ENCODE results near the gene EDDM3A. TPM values are rescaled to one million over a fixed set of nuclear protein-coding genes. Genes with fewer than 3 reads are reported as not detected.
"Not testable (repeated sequence)": the region's sequence is repeated elsewhere in the genome, so short reads cannot be mapped to it uniquely, and the experiment has no call there.

The EDDM3A gene
- total RNA-seq (not detected), polyA plus RNA-seq (ENCODE audit: insufficient read depth in 1 of 8, insufficient read length in 8 of 8, low replicate concordance in 1 of 8) (not detected)
- long read RNA-seq, donor 1: 0 reads
- long read RNA-seq, donor 2: 0 reads
- long read RNA-seq, donor 3: 0 reads
- long read RNA-seq, donor 4: 0 reads
- long read RNA-seq, donor 5: 0 reads
- long read RNA-seq, donor 6: 0 reads
- long read RNA-seq, donor 7: 0 reads
- long read RNA-seq, donor 8: 0 reads
- long read RNA-seq, donor 9: 0 reads
- long read RNA-seq, donor 10: 0 reads
- long read RNA-seq, donor 11: 0 reads

DNA sequence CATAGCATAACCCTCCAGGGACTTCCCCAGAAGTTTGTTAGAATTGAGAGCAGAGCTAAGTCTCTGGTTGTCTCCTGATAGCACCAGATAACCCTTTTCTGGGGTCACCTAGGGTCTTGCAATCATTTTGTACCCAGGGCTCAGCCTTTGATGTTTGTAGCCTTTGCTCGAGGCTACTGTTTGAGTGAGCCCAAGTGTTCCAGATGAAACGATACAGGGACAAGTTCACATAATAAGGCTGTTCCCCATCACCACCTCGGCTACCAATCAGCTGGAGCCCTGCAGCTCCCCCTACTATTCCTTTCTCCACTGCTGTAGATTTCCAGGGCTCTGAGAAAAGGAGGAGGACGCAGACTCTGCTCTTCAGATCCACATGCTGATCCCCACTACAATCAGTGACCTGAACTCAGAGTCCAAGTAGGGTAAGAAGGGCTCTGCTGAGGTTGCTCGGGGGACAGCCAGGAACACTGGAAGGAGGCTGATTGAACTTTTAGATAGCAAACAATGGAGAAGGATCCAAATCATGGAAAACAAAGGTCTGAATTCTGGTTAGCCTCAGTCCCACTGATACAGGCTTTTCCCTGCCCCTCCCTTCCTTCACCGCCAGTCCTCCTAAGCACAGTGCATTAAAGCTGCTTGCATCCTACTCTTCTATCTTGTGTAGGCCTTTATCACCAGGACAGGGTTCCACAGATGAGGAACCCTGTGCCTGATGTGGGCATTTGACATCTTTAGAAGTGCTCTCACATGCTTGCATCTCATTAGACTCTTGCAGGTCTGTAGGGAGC is at the start of gene EDDM3A:
TSS of gene EDDM3A (plus strand) at position 317 of the 788 bp plus-strand sequence. CDS start 1,694 bp downstream, outside the sequence.
- H3K27me3 ChIP-seq (ENCODE audit: control insufficient read depth, insufficient read depth, low read length): no peaks in the 10 kb centered on the region
- H3K36me3 ChIP-seq (ENCODE audit: control insufficient read depth, insufficient read depth, low read length): no peaks in the 10 kb centered on the region
- 67% methylated on average over 4 of the region's 6 CpGs for WGBS (ENCODE audit: insufficient coverage)
- DNase-seq: no peak
- H3K9me3 ChIP-seq (replicated peaks; ENCODE audit: control insufficient read depth, low read depth, low read length): no peaks in the 10 kb centered on the region
- H3K4me1 ChIP-seq (ENCODE audit: control insufficient read depth, insufficient read depth, low read length): no peaks in the 10 kb centered on the region
- no peak within 1 kb of the TSS for H3K4me3 ChIP-seq (ENCODE audit: low read length)
- no peak within 1 kb of the TSS for H3K27ac ChIP-seq (ENCODE audit: low read length)

- H3K9me3 ChIP-seq (replicated peaks; ENCODE audit: control insufficient read depth, low read depth, low read length): no peaks in the 10 kb centered on the region
- DNase-seq: no peak
- 100% methylated on average over 3 of the region's 5 CpGs for WGBS (ENCODE audit: insufficient coverage)
- no peaks in the 10 kb centered on the region for H3K4me1 ChIP-seq (ENCODE audit: control insufficient read depth, insufficient read depth, low read length)
- no peaks in the 10 kb centered on the region for H3K27me3 ChIP-seq (ENCODE audit: control insufficient read depth, insufficient read depth, low read length)
- H3K27ac ChIP-seq (ENCODE audit: low read length): no peak overlapping the region
- H3K36me3 ChIP-seq (ENCODE audit: control insufficient read depth, insufficient read depth, low read length): no peaks in the 10 kb centered on the region
- no peak overlapping the region for H3K4me3 ChIP-seq (ENCODE audit: low read length)
These were observed 48.9 kb upstream of the EDDM3A start for GRCh38 chr14:20696764-20697163.

GRCh38 chr14:20697273-20698017 is 48.2 kb upstream of the EDDM3A start:
- 20% methylated on average over 1 of the region's 6 CpGs for WGBS (ENCODE audit: insufficient coverage)
- H3K27me3 ChIP-seq (ENCODE audit: control insufficient read depth, insufficient read depth, low read length): no peaks in the 10 kb centered on the region

DNA sequence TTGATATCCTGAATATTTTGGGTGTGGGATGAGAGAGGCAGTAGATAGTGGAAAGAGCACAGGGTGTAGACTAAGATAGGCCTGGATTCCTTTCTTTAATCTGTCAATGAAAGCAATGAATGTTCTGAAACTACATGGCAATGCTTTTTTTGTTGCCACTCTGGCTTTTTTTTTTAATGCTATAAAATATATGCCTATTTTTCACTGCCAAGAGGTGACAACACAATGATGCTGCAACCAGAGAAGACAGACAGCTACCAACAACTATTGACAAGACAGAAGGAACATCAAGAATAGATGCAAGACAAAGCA is 47.7 kb upstream of the EDDM3A start:
- no peaks in the 10 kb centered on the region for H3K9me3 ChIP-seq (replicated peaks; ENCODE audit: control insufficient read depth, low read depth, low read length)
- H3K36me3 ChIP-seq (ENCODE audit: control insufficient read depth, insufficient read depth, low read length): no peaks in the 10 kb centered on the region

More at GRCh38 chr14:20697273-20698017, 48.2 kb upstream of the EDDM3A start:
- Histone ChIP-seq H3K9me3 (replicated peaks; ENCODE audit: control insufficient read depth, low read depth, low read length) (no peaks in the 10 kb centered on the region), H3K4me1 (ENCODE audit: control insufficient read depth, insufficient read depth, low read length) (no peaks in the 10 kb centered on the region), H3K4me3 (ENCODE audit: low read length) (no peak overlapping the region), H3K27ac (ENCODE audit: low read length) (no peak overlapping the region), H3K36me3 (ENCODE audit: control insufficient read depth, insufficient read depth, low read length) (no peaks in the 10 kb centered on the region)
- peak; percentile 67 for DNase-seq

GRCh38 chr14:20698934-20699333 is 46.8 kb upstream of the EDDM3A start:
- no CpG with 5 or more reads among the region's 5 CpGs for WGBS (ENCODE audit: insufficient coverage)
- DNase-seq: no peak
- Histone ChIP-seq H3K27ac (ENCODE audit: low read length) (no peak overlapping the region), H3K4me3 (ENCODE audit: low read length) (no peak overlapping the region), H3K27me3 (ENCODE audit: control insufficient read depth, insufficient read depth, low read length) (no peaks in the 10 kb centered on the region), H3K9me3 (replicated peaks; ENCODE audit: control insufficient read depth, low read depth, low read length) (no peaks in the 10 kb centered on the region), H3K4me1 (ENCODE audit: control insufficient read depth, insufficient read depth, low read length) (no peaks in the 10 kb centered on the region), H3K36me3 (ENCODE audit: control insufficient read depth, insufficient read depth, low read length) (no peaks in the 10 kb centered on the region)

More for the DNA sequence above, 47.7 kb upstream of the EDDM3A start:
- Histone ChIP-seq H3K4me3 (ENCODE audit: low read length) (no peak overlapping the region), H3K4me1 (ENCODE audit: control insufficient read depth, insufficient read depth, low read length) (no peaks in the 10 kb centered on the region), H3K27me3 (ENCODE audit: control insufficient read depth, insufficient read depth, low read length) (no peaks in the 10 kb centered on the region), H3K27ac (ENCODE audit: low read length) (no peak overlapping the region)
- DNase-seq: no peak

GRCh38 chr14:20699931-20700330 is 45.8 kb upstream of the EDDM3A start:
- Histone ChIP-seq H3K4me1 (ENCODE audit: control insufficient read depth, insufficient read depth, low read length) (no peaks in the 10 kb centered on the region), H3K4me3 (ENCODE audit: low read length) (no peak overlapping the region), H3K36me3 (ENCODE audit: control insufficient read depth, insufficient read depth, low read length) (no peaks in the 10 kb centered on the region), H3K27ac (ENCODE audit: low read length) (no peak overlapping the region), H3K27me3 (ENCODE audit: control insufficient read depth, insufficient read depth, low read length) (no peaks in the 10 kb centered on the region), H3K9me3 (replicated peaks; ENCODE audit: control insufficient read depth, low read depth, low read length) (no peaks in the 10 kb centered on the region)
- DNase-seq: no peak

DNA sequence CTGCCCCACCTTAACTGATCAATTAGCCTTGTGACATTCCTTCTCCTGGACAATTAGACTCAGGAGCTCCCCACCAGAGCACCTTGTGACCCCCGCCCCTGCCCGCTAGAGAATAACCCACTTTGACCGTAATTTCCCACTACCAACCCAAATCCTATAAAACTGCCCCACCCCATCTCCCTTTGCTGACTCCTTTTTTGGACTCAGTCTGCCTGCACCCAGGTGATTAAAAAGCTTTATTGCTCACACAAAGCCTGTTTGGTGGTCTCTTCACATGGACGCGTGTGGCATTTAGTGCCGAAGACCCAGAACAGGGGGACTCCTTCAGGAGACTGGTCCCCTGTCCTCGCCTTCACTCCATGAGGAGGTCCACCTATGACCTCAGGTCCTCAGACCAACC is 44.7 kb upstream of the EDDM3A start:
- not testable (repeated sequence) for H3K27me3 ChIP-seq (ENCODE audit: control insufficient read depth, insufficient read depth, low read length)

GRCh38 chr14:20706657-20707355 is 38.9 kb upstream of the EDDM3A start:
- H3K4me3 ChIP-seq (ENCODE audit: low read length): no peak overlapping the region
- H3K27me3 ChIP-seq (ENCODE audit: control insufficient read depth, insufficient read depth, low read length): no peaks in the 10 kb centered on the region
- no peaks in the 10 kb centered on the region for H3K4me1 ChIP-seq (ENCODE audit: control insufficient read depth, insufficient read depth, low read length)
- H3K27ac ChIP-seq (ENCODE audit: low read length): no peak overlapping the region
- WGBS (ENCODE audit: insufficient coverage): no CpG with 5 or more reads among the region's 4 CpGs
- H3K36me3 ChIP-seq (ENCODE audit: control insufficient read depth, insufficient read depth, low read length): no peaks in the 10 kb centered on the region
- no peaks in the 10 kb centered on the region for H3K9me3 ChIP-seq (replicated peaks; ENCODE audit: control insufficient read depth, low read depth, low read length)
- no peak for DNase-seq

More for the DNA sequence above, 44.7 kb upstream of the EDDM3A start:
- 99% methylated on average over 7 of the region's 7 CpGs for WGBS (ENCODE audit: insufficient coverage)
- DNase-seq; H3K9me3 ChIP-seq (replicated peaks; ENCODE audit: control insufficient read depth, low read depth, low read length); H3K4me1 ChIP-seq (ENCODE audit: control insufficient read depth, insufficient read depth, low read length); H3K36me3 ChIP-seq (ENCODE audit: control insufficient read depth, insufficient read depth, low read length); H3K4me3 ChIP-seq (ENCODE audit: low read length); H3K27ac ChIP-seq (ENCODE audit: low read length): not testable (repeated sequence)

DNA sequence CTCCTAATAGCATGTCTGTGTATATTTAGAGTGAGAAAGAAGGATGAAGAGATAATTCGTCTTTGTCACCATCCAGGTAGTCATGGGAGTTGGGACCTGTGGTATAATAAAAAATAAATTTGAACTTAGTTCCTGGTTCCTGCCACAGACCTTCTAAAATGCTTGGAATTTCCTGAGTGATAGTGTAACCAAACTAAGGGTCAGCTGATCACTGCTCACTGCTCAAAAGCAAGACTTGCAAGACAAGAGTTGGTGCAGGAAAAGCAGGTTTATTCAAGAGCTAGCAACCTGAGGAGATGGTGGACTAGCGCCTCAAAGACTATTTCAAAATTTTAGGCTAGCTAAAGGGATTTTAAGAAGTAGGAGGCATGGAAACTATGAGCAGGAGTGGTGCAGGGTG is 38.1 kb upstream of the EDDM3A start:
- Histone ChIP-seq H3K36me3 (ENCODE audit: control insufficient read depth, insufficient read depth, low read length) (no peaks in the 10 kb centered on the region), H3K4me1 (ENCODE audit: control insufficient read depth, insufficient read depth, low read length) (no peaks in the 10 kb centered on the region), H3K27me3 (ENCODE audit: control insufficient read depth, insufficient read depth, low read length) (no peaks in the 10 kb centered on the region), H3K27ac (ENCODE audit: low read length) (no peak overlapping the region), H3K9me3 (replicated peaks; ENCODE audit: control insufficient read depth, low read depth, low read length) (no peaks in the 10 kb centered on the region), H3K4me3 (ENCODE audit: low read length) (no peak overlapping the region)
- no peak for DNase-seq
- 71% methylated on average over 1 of the region's 2 CpGs for WGBS (ENCODE audit: insufficient coverage)

GRCh38 chr14:20711261-20711660 is 34.4 kb upstream of the EDDM3A start:
- Histone ChIP-seq H3K27me3 (ENCODE audit: control insufficient read depth, insufficient read depth, low read length) (no peaks in the 10 kb centered on the region), H3K4me1 (ENCODE audit: control insufficient read depth, insufficient read depth, low read length) (peaks cover 3% of the 10 kb centered on the region), H3K9me3 (replicated peaks; ENCODE audit: control insufficient read depth, low read depth, low read length) (no peaks in the 10 kb centered on the region), H3K36me3 (ENCODE audit: control insufficient read depth, insufficient read depth, low read length) (no peaks in the 10 kb centered on the region), H3K27ac (ENCODE audit: low read length) (no peak overlapping the region), H3K4me3 (ENCODE audit: low read length) (no peak overlapping the region)
- 33% methylated on average over 2 of the region's 4 CpGs for WGBS (ENCODE audit: insufficient coverage)
- DNase-seq: no peak
